Endothelial cell of umbilical vein (primary cell): ENCODE results near the gene ABCA9. TPM values are rescaled to one million over a fixed set of nuclear protein-coding genes. Genes with fewer than 3 reads are reported as not detected.

Experiments used
- BruUV-seq: library from RNA; stranded (reverse); fragments of 400-500 nt; replicated peaks from 2 replicates; lab custom pipeline; 2021; lab: Mats Ljungman, UMichigan
- CTCF ChIA-PET: fragments of 300-600, 350-600 bp; sonication (Branson Sonifier 250); formaldehyde crosslinking; loops from one replicate; lab custom pipeline; 2021; ENCODE audit warnings: antibody characterized with exemption, inconsistent platforms; lab: Charles Lee
- POLR2A ChIA-PET: fragments of 300-600, 350-600 bp; sonication (Branson Sonifier 250); formaldehyde crosslinking; loops from one replicate; lab custom pipeline; 2021; ENCODE audit warnings: antibody characterized with exemption, inconsistent platforms; lab: Charles Lee
- DNase-seq: peaks from one replicate; pipeline ENCODE4 v3.0.0-alpha.2; 2011; ENCODE audit warnings: low read depth, low spot score
- FAIRE-seq: peaks from 2 replicates; lab custom pipeline; 2011; peaks lifted over from hg19 to GRCh38; lab: Jason Lieb, UNC
- H2AFZ ChIP-seq: 2 replicates; pipeline ENCODE4 v1.6.0; 2012; ENCODE audit warnings: low read depth, low read length, control low read depth, inconsistent platforms
- H3K27ac ChIP-seq: 2 replicates; pipeline ENCODE4 v1.5.1; 2011; ENCODE audit warnings: low read depth, mild to moderate bottlenecking, control low read depth, low read length, moderate library complexity; ENCODE audit not compliant: insufficient read depth
- H3K27me3 ChIP-seq, 2 experiments: 2 replicates each; pipeline versions ENCODE4 v1.6.0 to v1.6.1; 2011; ENCODE audit warnings: low read length in 2 of 2, mixed read lengths in 1 of 2; ENCODE audit not compliant: control insufficient read depth in 2 of 2, insufficient read depth in 2 of 2
- H3K36me3 ChIP-seq, 2 experiments: 2 replicates in 1 of 2; 3 replicates in 1 of 2; pipeline ENCODE4 v1.5.1; 2011; ENCODE audit warnings: low read length in 2 of 2, mild to moderate bottlenecking in 1 of 2, moderate library complexity in 1 of 2; ENCODE audit not compliant: control insufficient read depth in 2 of 2, insufficient read depth in 2 of 2; ENCODE audit errors: extremely low read depth in 1 of 2
- H3K4me1 ChIP-seq: 3 replicates; pipeline ENCODE4 v1.5.1; 2011; ENCODE audit warnings: mild to moderate bottlenecking, low read length; ENCODE audit not compliant: control insufficient read depth, insufficient read depth; ENCODE audit errors: extremely low read depth
- H3K4me2 ChIP-seq: 2 replicates; pipeline ENCODE4 v1.6.1; 2011; ENCODE audit warnings: low read length, control low read depth, mixed read lengths; ENCODE audit not compliant: insufficient read depth
- H3K4me3 ChIP-seq, 3 experiments: fragments of 200-600 bp in 1 of 3; sonication (generic), shearing (Covaris generic) in 1 of 3; replicated peaks in 1 of 3; 2 replicates each; pipeline ENCODE4 v1.5.1; 2011 to 2016; ENCODE audit warnings: control low read depth in 3 of 3, low read length in 3 of 3, mild to moderate bottlenecking in 2 of 3, inconsistent platforms in 1 of 3, low read depth in 1 of 3, moderate library complexity in 1 of 3; ENCODE audit not compliant: insufficient read depth in 1 of 3
- H3K79me2 ChIP-seq: 2 replicates; pipeline ENCODE4 v1.6.0; 2012; ENCODE audit warnings: low read length, inconsistent platforms; ENCODE audit not compliant: control insufficient read depth, insufficient read depth
- H3K9ac ChIP-seq: replicated peaks from 2 replicates; pipeline ENCODE3; 2011; ENCODE audit warnings: low read length, control low read depth; ENCODE audit not compliant: insufficient read depth; ENCODE audit errors: extremely low read depth
- H3K9me1 ChIP-seq: replicated peaks from 3 replicates; pipeline ENCODE4 v1.6.0; 2011; ENCODE audit warnings: mild to moderate bottlenecking, low read length; ENCODE audit not compliant: control insufficient read depth, insufficient read depth; ENCODE audit errors: extremely low read depth
- H3K9me3 ChIP-seq: replicated peaks from 2 replicates; pipeline ENCODE4 v1.5.1; 2012; ENCODE audit warnings: low read length, inconsistent platforms; ENCODE audit not compliant: control insufficient read depth, insufficient read depth
- H4K20me1 ChIP-seq: replicated peaks from 2 replicates; pipeline ENCODE3; 2011; ENCODE audit warnings: mild to moderate bottlenecking, low read length; ENCODE audit not compliant: control insufficient read depth, insufficient read depth; ENCODE audit errors: extremely low read depth
- EZH2 ChIP-seq: IDR thresholded peaks from 2 replicates; pipeline ENCODE4 v1.6.1; 2012; ENCODE audit warnings: borderline replicate concordance, low read depth, mild to moderate bottlenecking, moderate library complexity, low read length, inconsistent platforms; ENCODE audit not compliant: severe bottlenecking
- FOS ChIP-seq: IDR thresholded peaks from 2 replicates; pipeline ENCODE4 v1.6.1; 2011; ENCODE audit warnings: mild to moderate bottlenecking, low read length, moderate library complexity, borderline replicate concordance; ENCODE audit not compliant: insufficient read depth
- GATA2 ChIP-seq: IDR thresholded peaks from 2 replicates; pipeline ENCODE4 v1.7.0; 2011; ENCODE audit warnings: low read depth, mild to moderate bottlenecking, moderate library complexity, mixed read lengths, low read length; ENCODE audit not compliant: insufficient read length, insufficient read depth
- JUN ChIP-seq: IDR thresholded peaks from 2 replicates; pipeline ENCODE4 v1.6.1; 2011; ENCODE audit warnings: borderline replicate concordance, low read depth; ENCODE audit not compliant: insufficient read length, insufficient read depth
- MYC ChIP-seq: IDR thresholded peaks from one replicate; pipeline ENCODE4 v1.6.1; 2011; ENCODE audit warnings: mild to moderate bottlenecking, low read depth, low read length
- POLR2A ChIP-seq: IDR thresholded peaks from 2 replicates; pipeline ENCODE4 v1.6.1; 2012; ENCODE audit warnings: low read depth, mild to moderate bottlenecking, control low read depth, low read length
- POLR2AphosphoS5 ChIP-seq: IDR thresholded peaks from 2 replicates; pipeline ENCODE4 v1.6.1; 2012; ENCODE audit warnings: low read depth, mild to moderate bottlenecking, control low read depth, low read length, moderate library complexity; ENCODE audit not compliant: insufficient read depth
- dilution Hi-C: fragments of 300-500 bp; cut with MboI; formaldehyde crosslinking; loops from one replicate; pipeline ENCODE4 v1.15.0; 2019; ENCODE audit warnings: low sequenced_read_pairs; ENCODE audit not compliant: extremely low pct_ligation_motif_present
- intact Hi-C: fragments of 100-400 bp; cut with micrococcal nuclease; formaldehyde crosslinking; loops from one replicate; pipeline ENCODE4 v1.10.0; 2022
- polyA plus RNA-seq, 4 experiments: library from polyadenylated mRNA; depleted of rRNA in 3 of 4; stranded (reverse) in 3 of 4; unstranded in 1 of 4; fragments of >200 nt; gene quantifications; 2 replicates each; pipeline versions ENCODE4 v1.2.1 to v1.2.3, GENCODE V29; 2011 to 2012; ENCODE audit warnings: missing spikeins in 1 of 4
- total RNA-seq: library from RNA; stranded (reverse); gene quantifications from 2 replicates; pipeline ENCODE4 v1.2.3, GENCODE V29; 2021
- TF ChIP-seq, protein P1 (sequence below), 2 donors: IDR thresholded peaks; 1 replicate in 1 of 2; 2 replicates in 1 of 2; pipeline ENCODE4 v1.5.1; 2011; ENCODE audit warnings: low read length in 2 of 2, mild to moderate bottlenecking in 2 of 2, moderate library complexity in 2 of 2, control low read depth in 1 of 2, inconsistent platforms in 1 of 2, low read depth in 1 of 2; ENCODE audit not compliant: insufficient read depth in 1 of 2; ENCODE audit errors: extremely low read depth in 1 of 2
- TF ChIP-seq, protein P2 (sequence below): IDR thresholded peaks from 2 replicates; pipeline ENCODE4 v1.6.1; 2011; ENCODE audit not compliant: insufficient read depth, insufficient read length

The ABCA9 gene
- total and polyA plus RNA-seq, 2 donors (not counting 3 experiments of a cell fraction or from before 2014, with no cell fraction given), result 2.7 to 7.7 TPM

DNA sequence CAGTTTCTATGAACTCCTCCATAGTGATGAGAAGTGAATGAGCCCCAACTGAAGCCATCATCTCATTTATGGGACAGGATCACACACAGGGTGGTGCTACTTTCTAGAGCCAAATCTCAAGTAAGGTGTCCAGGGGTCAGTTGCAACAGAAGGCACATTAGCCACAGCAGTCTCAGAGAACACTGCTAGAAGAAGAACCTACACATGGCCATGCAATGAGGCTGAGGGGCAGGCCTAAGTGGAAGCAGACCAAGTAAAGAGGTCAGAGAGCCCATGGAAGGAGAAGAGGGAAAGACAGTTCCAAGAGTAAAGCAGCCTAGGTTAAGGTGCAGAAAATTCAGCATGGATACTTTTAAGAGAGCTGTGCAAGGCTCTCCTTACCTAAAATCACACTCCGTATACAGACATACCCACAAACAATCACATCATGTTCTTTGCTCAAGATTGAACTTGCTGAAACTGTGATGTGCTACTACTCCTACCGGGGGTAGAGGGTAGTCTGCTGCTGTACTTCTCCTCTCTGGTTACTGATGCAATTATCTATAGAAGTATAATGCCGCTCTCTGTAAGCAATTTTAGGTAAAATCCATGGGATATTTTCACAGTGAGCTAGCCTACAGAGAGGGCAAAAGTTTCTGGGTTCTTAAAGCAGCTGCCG lies 107.3 kb downstream of the ABCA9 start:
- FAIRE-seq (no peak), DNase-seq (no peak)
- Histone ChIP-seq H3K9ac (no peak overlapping the region), H3K4me3 (no peak overlapping the region), H3K27ac (no peak overlapping the region), H3K4me2 (no peak overlapping the region), H3K27me3 (peaks cover 0 to 2% of the 10 kb centered on the region in 2 experiments), H3K9me3 (no peaks in the 10 kb centered on the region), H3K79me2 (no peaks in the 10 kb centered on the region), H4K20me1 (no peaks in the 10 kb centered on the region), H3K4me1 (no peaks in the 10 kb centered on the region), H2AFZ (no peak overlapping the region), H3K9me1 (no peaks in the 10 kb centered on the region), H3K36me3 (no peaks in the 10 kb centered on the region)
- no TSS peak for BruUV-seq
- ChIA-PET POLR2A (no interaction called here), CTCF (interaction anchor here (1.4 kb wide), 1 partner anchor 160 kb away, joined by 4 read pairs; no protein-coding TSS in a partner anchor)
- intact Hi-C loops, result no loop called here
- dilution Hi-C loops, result no loop called here
- TF ChIP-seq EZH2 (no peak), POLR2A (no peak), FOS (no peak), JUN (no peak), GATA2 (no peak), POLR2AphosphoS5 (no peak), MYC (no peak)
- TF ChIP-seq, protein P1, sequence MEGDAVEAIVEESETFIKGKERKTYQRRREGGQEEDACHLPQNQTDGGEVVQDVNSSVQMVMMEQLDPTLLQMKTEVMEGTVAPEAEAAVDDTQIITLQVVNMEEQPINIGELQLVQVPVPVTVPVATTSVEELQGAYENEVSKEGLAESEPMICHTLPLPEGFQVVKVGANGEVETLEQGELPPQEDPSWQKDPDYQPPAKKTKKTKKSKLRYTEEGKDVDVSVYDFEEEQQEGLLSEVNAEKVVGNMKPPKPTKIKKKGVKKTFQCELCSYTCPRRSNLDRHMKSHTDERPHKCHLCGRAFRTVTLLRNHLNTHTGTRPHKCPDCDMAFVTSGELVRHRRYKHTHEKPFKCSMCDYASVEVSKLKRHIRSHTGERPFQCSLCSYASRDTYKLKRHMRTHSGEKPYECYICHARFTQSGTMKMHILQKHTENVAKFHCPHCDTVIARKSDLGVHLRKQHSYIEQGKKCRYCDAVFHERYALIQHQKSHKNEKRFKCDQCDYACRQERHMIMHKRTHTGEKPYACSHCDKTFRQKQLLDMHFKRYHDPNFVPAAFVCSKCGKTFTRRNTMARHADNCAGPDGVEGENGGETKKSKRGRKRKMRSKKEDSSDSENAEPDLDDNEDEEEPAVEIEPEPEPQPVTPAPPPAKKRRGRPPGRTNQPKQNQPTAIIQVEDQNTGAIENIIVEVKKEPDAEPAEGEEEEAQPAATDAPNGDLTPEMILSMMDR (IDR thresholded peaks at IDR 0.05; ENCODE audit: extremely low read depth in 1 of 2, insufficient read depth in 1 of 2, low read depth in 1 of 2, low read length in 2 of 2), result no peak
- TF ChIP-seq, protein P2, sequence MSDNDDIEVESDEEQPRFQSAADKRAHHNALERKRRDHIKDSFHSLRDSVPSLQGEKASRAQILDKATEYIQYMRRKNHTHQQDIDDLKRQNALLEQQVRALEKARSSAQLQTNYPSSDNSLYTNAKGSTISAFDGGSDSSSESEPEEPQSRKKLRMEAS, result no peak
